TTC549 (cell line): ENCODE measurements around the gene AMIGO3.
"Not testable (repeated sequence)": the region's sequence is repeated elsewhere in the genome, so short reads cannot be mapped to it uniquely, and the experiment has no call there.

ENCODE experiments used
- FAIRE-seq: peaks from 2 replicates; lab custom pipeline; 2012; peaks lifted over from hg19 to GRCh38; lab: Jason Lieb, UNC

AMIGO3 gene

GRCh38 chr3:49711489-49711888 is 8.0 kb downstream of the AMIGO3 start:
- no peak for FAIRE-seq

- FAIRE-seq, result no peak
Measured at GRCh38 chr3:49709852-49710251, 9.6 kb downstream of the AMIGO3 start.

GRCh38 chr3:49707113-49707480 is 12.4 kb downstream of the AMIGO3 start:
- no peak for FAIRE-seq

GRCh38 chr3:49706456-49707112 is 12.9 kb downstream of the AMIGO3 start:
- no peak for FAIRE-seq

GRCh38 chr3:49705390-49705960 is 14.0 kb downstream of the AMIGO3 start:
- FAIRE-seq, result no peak

GRCh38 chr3:49704629-49705028 is 14.9 kb downstream of the AMIGO3 start:
- no peak for FAIRE-seq

GRCh38 chr3:49703956-49704355 is 15.5 kb downstream of the AMIGO3 start:
- FAIRE-seq, result no peak

GRCh38 chr3:49703443-49703927 is 16.0 kb downstream of the AMIGO3 start:
- no peak for FAIRE-seq

GRCh38 chr3:49702672-49703071 is 16.8 kb downstream of the AMIGO3 start:
- FAIRE-seq, result no peak

- FAIRE-seq, result no peak
Measured at GRCh38 chr3:49701388-49702077, 18.0 kb downstream of the AMIGO3 start.

- FAIRE-seq, result no peak
Measured at GRCh38 chr3:49700453-49701128, 18.9 kb downstream of the AMIGO3 start.

- no peak for FAIRE-seq
Measured at GRCh38 chr3:49700014-49700413, 19.5 kb downstream of the AMIGO3 start.

GRCh38 chr3:49699281-49699979 is 20.1 kb downstream of the AMIGO3 start:
- no peak for FAIRE-seq

GRCh38 chr3:49695350-49696015 is 24.0 kb downstream of the AMIGO3 start:
- not testable (repeated sequence) for FAIRE-seq

GRCh38 chr3:49694409-49695070 is 24.9 kb downstream of the AMIGO3 start:
- FAIRE-seq, result not testable (repeated sequence)

- FAIRE-seq, result not testable (repeated sequence)
Measured at GRCh38 chr3:49691481-49691880, 28.0 kb downstream of the AMIGO3 start.

- FAIRE-seq, result not testable (repeated sequence)
Measured at GRCh38 chr3:49690856-49691255, 28.6 kb downstream of the AMIGO3 start.

GRCh38 chr3:49689908-49690624 is 29.4 kb downstream of the AMIGO3 start:
- FAIRE-seq, result not testable (repeated sequence)

GRCh38 chr3:49689046-49689907 is 30.2 kb downstream of the AMIGO3 start, which contains the start of the genes MST1 and RNF123:
Gene MST1, minus strand, starts transcription at chr3:49689474. Its CDS starts 783 bp downstream, at chr3:49688691.
Gene RNF123, plus strand, starts transcription at chr3:49689557. Its CDS starts 1,609 bp downstream, at chr3:49691166.
- no peak for FAIRE-seq
